ENCODE data around the gene EIF4A3.

The EIF4A3 gene

DNA sequence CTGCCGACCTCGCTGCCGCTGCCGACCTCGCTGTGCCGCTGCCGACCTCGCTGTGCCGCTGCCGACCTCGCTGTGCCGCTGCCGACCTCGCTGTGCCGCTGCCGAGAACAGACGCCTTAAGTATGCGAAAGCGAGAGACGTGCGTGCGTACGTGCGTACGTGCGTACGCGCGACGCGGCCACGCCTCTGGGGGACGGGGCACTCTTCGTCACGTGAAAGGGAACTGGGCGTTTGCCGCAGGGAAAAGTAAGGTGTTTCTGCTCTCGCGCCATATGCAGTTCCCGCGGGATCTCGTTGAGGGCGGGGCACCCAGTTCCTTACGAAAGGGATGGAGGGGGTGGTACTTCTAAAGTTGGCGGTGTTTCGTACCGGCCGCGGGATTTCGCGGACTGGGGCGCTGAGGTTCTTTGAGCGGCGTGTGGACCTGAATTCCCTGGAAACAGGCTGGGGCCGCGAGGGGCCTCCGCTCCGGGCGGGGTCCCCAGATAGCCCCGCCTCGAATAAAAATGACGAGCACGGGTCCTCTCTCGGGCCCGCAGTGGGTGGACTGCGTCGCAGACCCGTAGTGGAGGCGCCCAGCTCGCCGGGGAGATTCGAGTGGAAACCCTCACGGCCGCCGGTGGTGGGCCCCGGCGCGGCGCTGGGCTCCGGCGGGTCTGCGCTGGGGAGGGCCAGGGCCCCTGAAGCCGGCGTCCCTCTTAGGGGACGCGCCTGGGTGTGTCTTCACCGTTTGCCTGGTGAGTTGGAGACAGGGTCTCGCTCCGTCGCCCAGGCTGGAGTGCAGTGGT, at the start of gene EIF4A3:
TSS of gene EIF4A3 (minus strand) at position 94 of the 788 bp plus-strand sequence. CDS start 167 bp downstream, outside the sequence.
- peak; percentile 100 for DNase-seq (ENCODE audit: low read depth)

DNA sequence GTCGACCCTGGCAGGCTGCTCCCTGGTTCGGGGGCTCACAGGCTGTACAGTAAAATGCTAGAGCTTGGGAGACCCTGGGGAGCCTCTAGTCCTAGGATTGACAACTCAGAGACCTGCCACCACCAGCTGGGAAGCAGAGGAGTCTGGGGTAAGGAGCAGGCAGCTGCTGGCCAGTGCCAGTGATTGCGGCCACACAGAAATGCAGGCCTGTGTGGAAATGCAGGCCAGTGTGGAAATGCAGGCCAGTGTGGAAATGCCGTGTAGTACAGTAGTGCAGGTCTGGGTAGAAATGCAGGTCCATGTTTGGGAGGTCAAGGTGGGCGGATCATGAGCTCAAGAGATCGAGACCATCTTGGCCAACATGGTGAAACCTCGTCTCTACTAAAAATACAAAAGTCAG, 49.7 kb upstream of the EIF4A3 start:
- no peak for DNase-seq (ENCODE audit: low read depth)

DNA sequence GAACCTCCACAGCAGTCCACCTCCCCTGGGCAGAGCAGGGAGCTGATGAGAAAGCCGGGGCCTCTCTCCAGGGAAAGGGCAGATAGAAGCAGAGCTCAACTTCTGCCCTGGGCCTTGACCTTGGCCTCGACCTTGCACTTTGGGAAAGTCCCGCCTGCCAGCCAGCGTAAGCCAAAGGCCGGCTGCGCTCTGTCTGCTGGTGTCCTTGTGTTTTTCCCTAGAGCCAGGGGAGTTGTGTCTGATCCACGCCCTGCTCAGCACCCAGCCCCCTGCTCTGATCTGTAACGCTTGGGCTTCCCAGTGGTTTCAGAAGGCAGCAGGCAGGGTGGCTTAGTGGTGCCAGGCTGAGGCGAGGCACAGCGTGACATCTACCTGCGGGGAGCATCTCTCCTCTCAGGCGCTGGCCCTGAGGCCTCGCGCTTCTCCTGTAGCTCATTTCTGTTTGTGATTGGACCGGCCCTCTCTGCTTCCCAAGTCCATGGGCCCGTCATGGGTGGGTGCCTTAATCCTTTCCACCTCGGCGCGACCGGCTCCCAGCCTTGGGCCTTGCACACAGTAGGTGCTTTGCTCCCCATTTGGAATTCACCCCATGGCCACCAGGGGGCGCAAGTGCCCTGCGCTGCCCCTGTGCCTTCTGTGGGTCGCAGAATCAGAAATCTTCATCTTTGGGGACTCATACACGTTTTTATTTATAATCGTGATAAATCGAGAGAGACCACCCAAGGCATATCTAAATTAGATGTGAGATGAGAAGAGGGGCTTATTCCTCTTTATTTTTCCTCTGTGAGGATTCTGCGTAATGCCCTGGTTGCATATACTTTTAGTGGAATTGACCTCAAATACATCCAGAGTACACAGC, 49.0 kb upstream of the EIF4A3 start:
- DNase-seq (ENCODE audit: low read depth): peak; percentile 47

DNA sequence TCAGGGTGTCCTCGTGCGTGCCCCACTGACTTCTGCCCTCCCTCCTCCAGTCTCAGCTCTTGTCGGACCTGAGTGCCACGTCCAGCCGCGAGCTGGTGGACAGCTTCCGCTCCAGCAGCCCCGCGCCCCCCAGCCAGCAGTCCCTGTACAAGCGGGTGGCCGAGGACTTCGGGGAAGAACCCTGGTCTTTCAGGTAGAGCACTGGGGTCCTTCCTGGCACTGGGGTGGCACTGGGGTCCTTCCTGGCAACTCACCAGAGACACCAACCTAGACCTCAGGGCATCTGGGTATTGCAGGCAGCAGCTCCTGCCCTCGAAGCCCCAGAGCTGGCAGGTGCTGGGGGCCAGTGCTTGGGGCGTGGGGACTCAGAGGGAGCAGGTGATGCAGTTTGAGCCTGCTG, 48.2 kb upstream of the EIF4A3 start:
- DNase-seq (ENCODE audit: low read depth): no peak

DNA sequence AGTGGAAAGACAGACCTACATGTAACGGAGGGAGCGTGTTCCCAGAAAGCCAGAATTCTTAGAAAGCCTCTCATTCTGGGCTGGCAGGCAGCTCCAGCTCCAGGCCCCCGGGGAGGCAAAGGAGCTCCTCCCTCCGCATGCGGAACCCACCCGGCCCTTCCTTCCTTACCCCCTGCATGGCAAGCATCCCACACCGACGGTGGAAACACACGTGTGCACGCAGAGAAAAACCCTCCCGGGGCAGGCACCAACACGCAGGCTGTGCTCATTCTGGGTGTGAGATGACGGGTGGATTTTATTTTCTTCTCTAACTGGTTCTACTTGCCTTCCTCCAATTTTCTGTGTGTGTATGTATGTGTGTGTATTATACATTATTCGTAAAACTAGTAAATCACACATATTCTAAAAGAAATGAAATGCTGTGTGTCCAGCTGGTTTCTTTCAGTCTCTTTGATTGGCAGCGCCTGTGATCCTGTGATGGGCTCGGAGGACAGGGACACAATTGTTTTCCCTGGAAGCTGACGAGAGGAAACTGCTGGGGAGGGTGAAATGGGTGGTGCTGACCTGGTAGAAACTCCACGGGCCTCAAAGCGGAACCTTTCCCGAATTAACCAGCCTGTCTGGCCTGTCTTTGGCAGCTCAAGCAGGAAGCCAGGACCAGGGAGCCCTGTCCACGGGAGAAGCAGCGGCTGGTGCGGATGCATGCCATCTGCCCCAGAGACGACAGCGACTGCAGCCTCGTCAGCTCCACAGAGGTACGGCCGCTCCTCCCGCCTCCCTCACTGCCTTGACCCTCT, 45.1 kb upstream of the EIF4A3 start:
- DNase-seq (ENCODE audit: low read depth): no peak

DNA sequence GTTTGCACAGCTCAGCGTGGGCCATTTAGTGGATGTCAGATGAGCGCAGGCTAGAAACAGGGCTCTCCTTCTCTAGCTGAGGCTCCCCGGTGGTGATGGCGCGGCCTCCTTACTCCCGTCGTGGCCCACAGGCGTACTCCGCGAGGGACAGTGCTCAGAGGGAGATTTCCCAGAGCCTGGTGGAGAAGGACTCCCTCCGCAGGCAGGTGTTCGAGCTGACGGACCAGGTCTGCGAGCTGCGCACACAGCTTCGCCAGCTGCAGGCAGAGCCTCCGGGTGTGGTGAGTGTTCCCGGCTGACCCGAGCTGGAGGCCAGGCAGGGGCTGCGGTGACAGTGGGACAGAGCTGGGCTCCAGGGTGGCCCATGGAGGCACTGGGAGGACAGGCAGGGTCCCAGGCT, 44.3 kb upstream of the EIF4A3 start:
- DNase-seq (ENCODE audit: low read depth): no peak

DNA sequence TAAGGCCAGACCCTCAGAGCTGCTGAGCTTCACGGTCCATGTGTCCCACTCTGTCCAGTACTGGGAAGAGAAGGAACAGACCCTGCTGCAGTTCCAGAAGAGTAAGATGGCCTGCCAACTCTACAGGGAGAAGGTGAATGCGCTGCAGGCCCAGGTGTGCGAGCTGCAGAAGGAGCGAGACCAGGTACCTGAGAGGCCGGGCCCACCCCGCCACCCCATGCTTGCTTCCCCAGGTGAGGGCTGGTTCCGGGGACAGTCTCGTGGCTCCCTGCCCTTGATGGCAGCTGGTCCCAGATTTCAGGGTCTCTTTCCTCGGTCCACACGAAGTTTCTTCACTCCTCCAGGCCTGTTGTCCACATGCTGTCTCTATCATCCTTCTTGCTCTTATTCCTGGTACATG, 43.8 kb upstream of the EIF4A3 start:
- no peak for DNase-seq (ENCODE audit: low read depth)

DNA sequence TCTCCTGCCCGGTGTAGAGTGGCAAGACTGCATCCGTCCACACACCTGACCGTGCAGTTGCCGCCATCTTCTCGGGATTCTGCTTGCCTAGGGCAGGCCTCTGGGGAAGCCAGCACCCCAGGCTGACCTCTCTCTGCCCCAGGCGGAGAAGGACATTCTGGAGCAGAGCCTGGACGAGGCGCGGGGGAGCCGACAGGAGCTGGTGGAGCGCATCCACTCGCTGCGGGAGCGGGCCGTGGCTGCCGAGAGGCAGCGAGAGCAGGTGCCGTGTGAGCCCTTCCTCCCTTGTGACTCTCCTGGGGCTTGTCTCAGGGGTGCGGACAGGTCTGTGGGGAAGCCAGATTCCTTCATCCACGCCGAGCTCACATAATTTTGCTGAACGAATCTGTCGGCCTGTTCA, 42.7 kb upstream of the EIF4A3 start:
- no peak for DNase-seq (ENCODE audit: low read depth)

DNA sequence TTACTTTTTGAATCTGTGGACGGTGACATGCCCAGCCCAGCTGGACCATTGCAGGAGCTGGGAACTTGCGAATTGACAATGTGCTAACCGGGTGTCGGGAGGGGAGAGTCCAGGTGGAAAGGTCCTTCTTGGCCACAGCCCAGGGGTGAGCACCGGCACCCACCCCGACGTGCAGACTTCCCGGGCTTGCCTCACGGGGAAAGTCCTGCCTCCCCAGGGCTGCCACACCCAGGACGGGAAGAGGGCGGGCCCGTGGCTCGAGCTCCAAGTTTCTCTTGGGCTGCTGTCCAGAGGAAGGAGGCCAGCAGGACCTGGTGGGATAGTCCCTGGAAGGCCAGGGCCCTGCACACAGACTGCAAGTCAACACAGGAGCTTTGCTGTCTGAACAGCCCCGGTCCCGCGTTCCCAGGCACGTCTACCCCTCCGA, 40.6 kb upstream of the EIF4A3 start:
- DNase-seq (ENCODE audit: low read depth): no peak

DNA sequence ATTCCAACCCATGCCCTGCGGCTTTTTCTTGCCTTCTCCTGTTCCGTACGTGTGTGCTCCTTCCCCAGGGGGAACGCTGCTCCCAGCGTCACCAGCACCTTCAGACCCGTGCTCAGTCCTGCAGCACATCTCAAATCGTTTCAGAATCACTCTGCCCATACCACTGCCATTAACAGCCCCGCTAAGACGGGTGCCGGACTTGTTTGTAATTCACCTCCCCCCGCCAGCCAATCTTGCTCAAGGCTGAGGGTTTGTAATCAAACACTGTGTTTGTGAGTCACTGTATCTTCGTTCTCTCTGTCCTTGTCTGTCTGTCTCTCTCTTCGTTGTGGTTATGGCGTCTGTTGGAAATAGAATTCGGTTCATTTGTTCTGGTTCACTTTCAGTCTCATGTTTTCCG, 40.2 kb upstream of the EIF4A3 start:
- DNase-seq (ENCODE audit: low read depth): peak; percentile 14

DNA sequence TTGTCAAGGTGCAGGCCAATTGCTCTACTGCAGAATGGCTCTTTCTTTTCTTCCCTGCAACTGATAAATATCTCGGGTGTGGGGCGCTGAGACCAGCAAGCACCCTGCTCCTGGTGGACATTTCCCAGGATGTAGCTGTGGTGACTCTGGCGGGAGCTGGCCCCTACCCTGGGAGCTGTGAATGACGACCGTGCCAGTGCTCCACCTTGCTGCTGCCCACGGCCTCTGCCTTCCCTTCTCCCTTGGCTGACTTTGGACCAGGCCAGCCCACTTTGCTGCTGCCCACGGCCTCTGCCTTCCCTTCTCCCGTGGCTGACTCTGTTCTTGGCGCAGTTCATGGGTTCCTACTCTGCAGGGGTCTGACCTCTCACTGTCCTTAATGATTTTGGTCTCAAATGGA, 39.0 kb upstream of the EIF4A3 start:
- DNase-seq (ENCODE audit: low read depth): no peak

DNA sequence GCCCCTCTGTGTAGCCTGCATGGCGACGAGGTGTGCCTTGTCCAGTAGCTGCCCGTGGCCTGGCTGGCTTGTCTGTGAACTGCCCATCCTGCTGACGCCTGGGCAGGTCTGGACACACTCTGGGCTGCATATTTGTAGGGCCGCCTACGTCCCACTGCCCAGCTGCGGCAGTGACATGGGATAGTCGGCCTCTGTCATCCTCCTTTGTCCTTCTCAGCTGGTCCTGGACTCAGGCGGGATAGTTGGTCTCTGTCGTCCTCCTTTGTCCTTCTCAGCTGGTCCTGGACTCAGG, 37.4 kb upstream of the EIF4A3 start:
- DNase-seq (ENCODE audit: low read depth): no peak

DNA sequence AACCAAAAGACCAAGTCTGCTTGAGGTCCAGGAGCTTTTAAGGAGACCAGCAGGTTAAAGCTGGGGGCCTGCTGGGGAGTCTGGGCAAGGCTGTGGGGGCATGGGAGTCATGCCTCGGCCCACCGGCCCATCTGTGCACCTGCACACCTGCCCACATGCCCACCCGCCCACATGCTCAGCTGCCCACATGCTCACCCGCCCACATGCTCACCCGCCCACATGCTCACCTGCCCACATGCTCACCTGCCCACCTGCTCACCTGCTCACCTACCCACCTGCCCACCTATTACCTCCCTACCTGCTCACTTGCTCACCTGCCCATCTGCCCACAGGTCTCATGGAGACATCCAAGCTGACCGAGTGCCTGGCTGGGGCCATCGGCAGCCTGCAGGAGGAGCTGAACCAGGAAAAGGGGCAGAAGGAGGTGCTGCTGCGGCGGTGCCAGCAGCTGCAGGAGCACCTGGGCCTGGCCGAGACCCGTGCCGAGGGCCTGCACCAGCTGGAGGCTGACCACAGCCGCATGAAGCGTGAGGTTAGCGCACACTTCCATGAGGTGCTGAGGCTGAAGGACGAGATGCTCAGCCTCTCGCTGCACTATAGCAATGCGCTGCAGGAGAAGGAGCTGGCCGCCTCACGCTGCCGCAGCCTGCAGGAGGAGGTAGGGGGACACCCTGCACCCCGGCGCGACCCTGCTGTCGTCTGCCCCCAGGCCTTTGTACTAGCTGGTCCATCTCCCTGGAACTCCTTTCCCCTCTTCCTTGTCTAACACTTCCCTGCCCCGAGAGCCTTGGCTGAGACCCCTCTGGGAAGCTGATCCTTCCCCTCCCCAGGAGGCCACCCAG, 36.9 kb upstream of the EIF4A3 start:
- DNase-seq (ENCODE audit: low read depth): no peak

DNA sequence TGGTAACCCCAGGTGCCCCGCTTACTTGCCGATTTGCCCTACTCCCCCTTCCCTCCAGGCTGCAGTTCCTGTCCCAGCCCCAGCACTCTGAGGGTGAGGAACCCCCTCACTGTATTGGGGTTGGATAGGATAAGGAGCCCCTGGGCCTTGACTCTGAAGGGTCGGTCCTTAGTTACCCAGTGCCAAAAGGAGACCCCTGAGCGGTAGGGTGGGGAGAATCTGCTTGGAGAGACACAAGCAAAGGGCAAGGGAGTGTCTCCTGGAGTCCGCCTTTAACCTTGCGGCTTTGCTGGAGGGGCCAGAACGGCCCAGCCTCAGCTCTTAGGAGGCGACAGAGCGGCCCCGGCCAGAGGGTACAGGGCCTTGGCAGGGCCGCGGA, 35.9 kb upstream of the EIF4A3 start:
- no peak for DNase-seq (ENCODE audit: low read depth)

DNA sequence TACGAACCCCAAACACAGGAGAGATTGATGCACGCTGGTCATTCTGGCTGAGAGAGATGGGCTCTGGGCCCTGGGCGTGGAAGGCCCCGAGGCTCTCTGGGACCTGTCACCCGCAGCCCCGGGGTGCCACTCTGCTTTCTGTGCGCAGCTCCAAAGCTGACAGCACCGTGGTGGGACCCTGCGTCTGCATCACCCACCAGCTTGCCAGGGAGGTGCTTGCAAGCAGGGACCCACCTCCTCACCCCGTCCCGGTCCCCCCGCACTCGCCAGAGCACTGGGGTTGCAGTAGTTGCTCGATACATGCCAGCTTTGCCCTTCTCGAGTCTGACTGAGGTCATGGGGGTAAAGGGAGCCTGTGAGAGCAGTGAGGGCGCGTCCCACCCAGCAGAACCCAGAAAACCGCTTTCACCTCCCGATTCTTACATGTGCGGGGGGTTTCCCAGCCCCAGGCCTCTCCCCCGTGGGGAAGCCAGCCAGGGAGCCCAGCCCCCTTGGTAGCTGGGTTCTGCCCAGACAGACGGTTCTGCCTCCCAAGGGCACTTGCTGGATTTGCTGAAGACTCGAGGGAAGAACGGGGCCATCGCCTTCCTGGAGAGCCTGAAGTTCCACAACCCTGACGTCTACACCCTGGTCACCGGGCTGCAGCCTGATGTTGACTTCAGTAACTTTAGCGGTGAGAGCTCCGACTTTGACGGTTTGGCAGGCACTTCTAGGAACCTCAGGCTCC, 35.4 kb upstream of the EIF4A3 start:
- DNase-seq (ENCODE audit: low read depth): no peak

DNA sequence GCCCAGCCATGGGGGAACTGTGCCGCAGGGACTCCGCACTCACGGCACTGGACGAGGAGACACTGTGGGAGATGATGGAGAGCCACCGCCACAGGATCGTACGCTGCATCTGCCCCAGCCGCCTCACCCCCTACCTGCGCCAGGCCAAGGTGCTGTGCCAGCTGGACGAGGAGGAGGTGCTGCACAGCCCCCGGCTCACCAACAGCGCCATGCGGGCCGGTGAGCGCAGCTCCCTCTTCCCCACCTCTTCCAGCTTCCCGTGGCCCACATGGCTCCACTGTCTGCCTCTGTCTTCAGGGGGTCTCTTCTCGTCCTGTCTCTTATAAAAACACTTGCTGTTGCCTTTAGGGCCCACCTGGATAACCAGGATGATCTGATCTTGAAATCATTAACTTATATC, 34.5 kb upstream of the EIF4A3 start:
- no peak for DNase-seq (ENCODE audit: low read depth)

DNA sequence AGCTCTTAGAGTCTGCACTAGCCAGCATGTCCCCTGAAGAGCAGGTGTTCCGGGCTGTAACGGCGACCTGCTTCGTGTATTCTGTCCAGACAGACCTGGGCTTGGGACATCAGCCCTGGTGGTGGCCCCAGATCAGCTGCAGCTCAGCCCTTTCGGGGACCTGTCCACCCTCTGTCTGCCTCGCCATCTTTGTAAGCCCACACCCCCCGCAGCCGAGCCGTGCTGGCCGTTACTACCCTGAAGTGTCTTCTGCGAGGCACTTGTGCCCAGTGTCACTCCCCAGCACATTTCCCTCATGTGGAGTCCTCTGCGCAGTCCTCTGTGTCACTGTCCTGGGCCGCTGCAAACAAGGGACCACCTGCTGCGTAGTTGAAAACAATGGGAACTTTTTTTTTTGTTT, 33.3 kb upstream of the EIF4A3 start:
- DNase-seq (ENCODE audit: low read depth): no peak

DNA sequence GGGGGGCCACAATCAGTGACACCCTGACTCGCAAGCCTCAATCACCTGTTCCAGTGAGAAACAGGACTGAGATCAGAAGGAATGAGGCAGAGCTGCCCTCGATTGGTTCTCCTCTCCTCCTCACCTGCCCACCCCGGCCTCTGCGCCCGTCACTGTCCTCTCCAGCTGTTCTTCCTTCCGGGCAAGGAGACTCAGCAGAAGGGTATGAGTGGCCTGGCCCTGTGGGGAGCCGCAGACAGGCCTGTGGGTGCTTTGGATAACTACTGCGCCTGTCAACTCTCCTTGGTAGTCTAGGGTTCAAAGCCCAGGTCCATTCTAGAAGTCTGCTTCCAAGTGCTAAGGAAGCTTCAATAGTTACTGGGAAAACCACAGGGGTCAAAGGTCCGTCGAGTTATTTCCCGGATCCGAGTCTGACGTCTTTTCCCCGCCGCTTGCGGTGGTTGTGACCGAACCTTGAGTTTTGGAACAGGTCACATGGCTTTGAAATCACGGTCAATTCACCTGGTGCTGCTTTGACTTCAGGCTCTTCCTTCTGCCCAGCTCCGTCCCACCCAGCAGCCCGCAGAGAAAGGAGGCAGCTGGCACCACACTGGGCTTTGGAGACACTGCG, 31.2 kb upstream of the EIF4A3 start:
- no peak for DNase-seq (ENCODE audit: low read depth)

DNA sequence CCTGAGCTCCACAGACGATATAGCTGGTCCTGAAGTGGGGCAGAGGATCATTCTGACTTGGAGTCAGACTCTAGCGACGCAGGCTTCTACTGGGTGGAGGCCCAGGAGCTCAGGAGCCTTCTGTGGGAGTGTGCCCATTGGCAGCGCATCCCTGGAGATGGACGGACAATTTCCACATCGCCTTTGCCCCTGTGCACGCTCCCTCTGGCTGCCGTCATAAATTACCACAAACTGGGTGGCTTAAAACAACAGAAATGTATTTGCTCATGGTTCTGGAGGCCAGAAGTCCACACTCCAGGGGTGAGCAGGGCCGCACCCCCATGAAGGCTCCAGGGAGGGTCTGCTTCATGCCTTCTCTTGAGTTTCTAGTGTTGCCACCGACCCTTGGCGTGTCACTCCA, 29.8 kb upstream of the EIF4A3 start:
- DNase-seq (ENCODE audit: low read depth): no peak

DNA sequence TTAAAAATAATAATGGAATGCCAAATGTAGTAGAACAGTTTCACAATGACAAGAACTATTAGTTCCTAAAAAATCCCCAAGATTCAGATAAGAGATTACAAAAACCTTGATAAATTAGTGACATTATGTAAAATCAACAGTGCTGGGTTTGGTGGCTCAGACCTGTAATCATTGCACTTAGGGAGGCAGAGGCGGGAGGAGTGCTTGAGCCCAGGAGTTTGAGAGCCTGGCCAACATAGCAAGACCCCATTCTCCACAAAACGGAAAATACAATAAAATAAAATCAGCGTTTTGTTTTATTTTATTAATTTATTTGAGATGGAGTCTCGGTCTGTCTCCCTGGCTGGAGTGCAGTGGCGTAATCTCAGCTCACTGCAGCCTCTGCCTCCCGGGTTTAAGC, 27.0 kb upstream of the EIF4A3 start:
- no peak for DNase-seq (ENCODE audit: low read depth)

DNA sequence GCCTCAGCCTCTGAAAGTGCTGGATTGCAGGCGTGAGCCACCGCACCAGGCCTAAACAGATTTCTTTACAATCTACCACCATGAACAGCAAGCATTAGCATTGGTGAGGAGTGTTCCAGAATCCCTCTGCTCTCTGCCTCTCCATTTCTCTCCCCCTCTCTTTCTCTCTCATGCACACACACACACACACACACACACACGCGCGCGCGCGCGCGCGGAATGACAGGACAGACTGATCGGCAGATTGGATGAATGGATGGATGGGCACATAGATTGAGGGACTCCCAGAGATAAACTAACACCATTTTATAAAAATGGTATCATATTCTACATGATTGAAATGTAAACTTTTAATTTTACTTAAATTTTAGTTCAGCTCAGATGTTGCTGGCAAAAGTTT, 26.2 kb upstream of the EIF4A3 start:
- no peak for DNase-seq (ENCODE audit: low read depth)

All from ELR (cell line).